GM23338 (cell line): Measurements from ENCODE around the gene ZNF470.

Experiments used
- EZH2 ChIP-seq: fragments of 200-600 bp; sonication (generic); IDR thresholded peaks from one replicate; pipeline ENCODE4 v1.8.0; 2017; ENCODE audit warnings: antibody characterized with exemption, mild to moderate bottlenecking, low read depth; ENCODE audit not compliant: unreplicated experiment
- ZNF331 ChIP-seq: fragments of 250-450 bp; sonication (Bioruptor Pico); IDR thresholded peaks from 2 replicates; pipeline ENCODE4 v1.5.0; 2020; ENCODE audit warnings: low read depth, mild to moderate bottlenecking, moderate library complexity
- TF ChIP-seq, protein P1 (sequence below), 2 experiments: fragments of 200-600 bp in 1 of 2; sonication (generic) in 1 of 2; conservative IDR thresholded peaks; 2 replicates each; pipeline versions ENCODE4 v1.5.1 to v1.6.1; 2016 to 2017; ENCODE audit warnings: antibody characterized with exemption in 2 of 2, low read depth in 2 of 2, mild to moderate bottlenecking in 2 of 2, moderate library complexity in 1 of 2
- TF ChIP-seq, protein P2 (sequence below): IDR thresholded peaks from one replicate; pipeline ENCODE4 v1.6.1; 2018; ENCODE audit warnings: antibody characterized with exemption; ENCODE audit not compliant: unreplicated experiment

DNA sequence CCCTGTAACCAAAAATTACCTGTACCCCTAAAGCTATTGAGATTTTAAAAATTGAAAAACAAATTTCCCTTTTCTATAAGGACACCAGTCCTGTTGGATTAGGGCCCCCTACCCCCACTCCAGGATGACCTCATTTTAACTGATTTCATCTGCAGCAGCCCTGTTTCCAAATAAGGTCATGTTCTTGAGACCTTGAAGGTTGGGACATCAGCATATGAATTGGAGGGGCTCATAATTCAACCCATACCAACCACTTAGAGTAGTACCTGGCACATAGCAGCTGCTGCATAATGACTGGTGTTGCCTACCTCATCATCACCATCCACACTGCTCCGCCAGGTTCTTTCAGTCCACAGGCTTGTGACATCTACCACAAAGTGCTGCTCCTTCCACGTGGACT is 45.5 kb downstream of the ZNF470 start:
- TF ChIP-seq, protein P1, sequence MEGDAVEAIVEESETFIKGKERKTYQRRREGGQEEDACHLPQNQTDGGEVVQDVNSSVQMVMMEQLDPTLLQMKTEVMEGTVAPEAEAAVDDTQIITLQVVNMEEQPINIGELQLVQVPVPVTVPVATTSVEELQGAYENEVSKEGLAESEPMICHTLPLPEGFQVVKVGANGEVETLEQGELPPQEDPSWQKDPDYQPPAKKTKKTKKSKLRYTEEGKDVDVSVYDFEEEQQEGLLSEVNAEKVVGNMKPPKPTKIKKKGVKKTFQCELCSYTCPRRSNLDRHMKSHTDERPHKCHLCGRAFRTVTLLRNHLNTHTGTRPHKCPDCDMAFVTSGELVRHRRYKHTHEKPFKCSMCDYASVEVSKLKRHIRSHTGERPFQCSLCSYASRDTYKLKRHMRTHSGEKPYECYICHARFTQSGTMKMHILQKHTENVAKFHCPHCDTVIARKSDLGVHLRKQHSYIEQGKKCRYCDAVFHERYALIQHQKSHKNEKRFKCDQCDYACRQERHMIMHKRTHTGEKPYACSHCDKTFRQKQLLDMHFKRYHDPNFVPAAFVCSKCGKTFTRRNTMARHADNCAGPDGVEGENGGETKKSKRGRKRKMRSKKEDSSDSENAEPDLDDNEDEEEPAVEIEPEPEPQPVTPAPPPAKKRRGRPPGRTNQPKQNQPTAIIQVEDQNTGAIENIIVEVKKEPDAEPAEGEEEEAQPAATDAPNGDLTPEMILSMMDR (conservative IDR thresholded peaks at IDR 0.05; ENCODE audit: low read depth in 2 of 2) = no peak
- TF ChIP-seq ZNF331 (CRISPR knock-in tag) = no peak
- TF ChIP-seq, protein P2, sequence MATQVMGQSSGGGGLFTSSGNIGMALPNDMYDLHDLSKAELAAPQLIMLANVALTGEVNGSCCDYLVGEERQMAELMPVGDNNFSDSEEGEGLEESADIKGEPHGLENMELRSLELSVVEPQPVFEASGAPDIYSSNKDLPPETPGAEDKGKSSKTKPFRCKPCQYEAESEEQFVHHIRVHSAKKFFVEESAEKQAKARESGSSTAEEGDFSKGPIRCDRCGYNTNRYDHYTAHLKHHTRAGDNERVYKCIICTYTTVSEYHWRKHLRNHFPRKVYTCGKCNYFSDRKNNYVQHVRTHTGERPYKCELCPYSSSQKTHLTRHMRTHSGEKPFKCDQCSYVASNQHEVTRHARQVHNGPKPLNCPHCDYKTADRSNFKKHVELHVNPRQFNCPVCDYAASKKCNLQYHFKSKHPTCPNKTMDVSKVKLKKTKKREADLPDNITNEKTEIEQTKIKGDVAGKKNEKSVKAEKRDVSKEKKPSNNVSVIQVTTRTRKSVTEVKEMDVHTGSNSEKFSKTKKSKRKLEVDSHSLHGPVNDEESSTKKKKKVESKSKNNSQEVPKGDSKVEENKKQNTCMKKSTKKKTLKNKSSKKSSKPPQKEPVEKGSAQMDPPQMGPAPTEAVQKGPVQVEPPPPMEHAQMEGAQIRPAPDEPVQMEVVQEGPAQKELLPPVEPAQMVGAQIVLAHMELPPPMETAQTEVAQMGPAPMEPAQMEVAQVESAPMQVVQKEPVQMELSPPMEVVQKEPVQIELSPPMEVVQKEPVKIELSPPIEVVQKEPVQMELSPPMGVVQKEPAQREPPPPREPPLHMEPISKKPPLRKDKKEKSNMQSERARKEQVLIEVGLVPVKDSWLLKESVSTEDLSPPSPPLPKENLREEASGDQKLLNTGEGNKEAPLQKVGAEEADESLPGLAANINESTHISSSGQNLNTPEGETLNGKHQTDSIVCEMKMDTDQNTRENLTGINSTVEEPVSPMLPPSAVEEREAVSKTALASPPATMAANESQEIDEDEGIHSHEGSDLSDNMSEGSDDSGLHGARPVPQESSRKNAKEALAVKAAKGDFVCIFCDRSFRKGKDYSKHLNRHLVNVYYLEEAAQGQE = no peak
- TF ChIP-seq EZH2 = no peak
